ENCODE data around the gene NHLRC1.

DNA sequence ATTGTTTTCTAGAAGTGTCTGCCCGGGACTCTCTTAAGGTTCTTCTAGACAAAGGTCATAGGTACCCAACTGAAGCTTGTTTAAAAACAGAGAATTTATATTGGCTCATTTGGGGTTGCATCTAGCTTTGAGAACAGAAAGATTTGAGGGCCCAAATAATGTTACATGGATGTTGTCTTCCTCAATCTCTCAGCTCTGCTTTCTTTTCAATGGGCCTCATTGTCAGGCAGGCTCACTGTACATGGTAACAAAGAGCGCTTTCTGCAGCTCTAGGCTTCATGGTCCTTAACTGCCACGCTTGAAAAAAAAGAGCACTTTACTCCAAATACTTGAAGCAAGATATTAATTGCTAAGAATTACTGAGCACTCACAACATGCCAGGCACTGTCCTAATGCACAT is 22.2 kb downstream of the NHLRC1 start:
- TF ChIP-seq, protein P1, sequence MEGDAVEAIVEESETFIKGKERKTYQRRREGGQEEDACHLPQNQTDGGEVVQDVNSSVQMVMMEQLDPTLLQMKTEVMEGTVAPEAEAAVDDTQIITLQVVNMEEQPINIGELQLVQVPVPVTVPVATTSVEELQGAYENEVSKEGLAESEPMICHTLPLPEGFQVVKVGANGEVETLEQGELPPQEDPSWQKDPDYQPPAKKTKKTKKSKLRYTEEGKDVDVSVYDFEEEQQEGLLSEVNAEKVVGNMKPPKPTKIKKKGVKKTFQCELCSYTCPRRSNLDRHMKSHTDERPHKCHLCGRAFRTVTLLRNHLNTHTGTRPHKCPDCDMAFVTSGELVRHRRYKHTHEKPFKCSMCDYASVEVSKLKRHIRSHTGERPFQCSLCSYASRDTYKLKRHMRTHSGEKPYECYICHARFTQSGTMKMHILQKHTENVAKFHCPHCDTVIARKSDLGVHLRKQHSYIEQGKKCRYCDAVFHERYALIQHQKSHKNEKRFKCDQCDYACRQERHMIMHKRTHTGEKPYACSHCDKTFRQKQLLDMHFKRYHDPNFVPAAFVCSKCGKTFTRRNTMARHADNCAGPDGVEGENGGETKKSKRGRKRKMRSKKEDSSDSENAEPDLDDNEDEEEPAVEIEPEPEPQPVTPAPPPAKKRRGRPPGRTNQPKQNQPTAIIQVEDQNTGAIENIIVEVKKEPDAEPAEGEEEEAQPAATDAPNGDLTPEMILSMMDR (IDR thresholded peaks at IDR 0.05) = no peak
- no peak for TF ChIP-seq POLR2A (IDR thresholded peaks at IDR 0.05)

Measured in suprapubic skin (tissue), 3 donors.